Large intestine (tissue), 3 donors: ENCODE measurements around the gene TTC8. TPM values are rescaled to one million over a fixed set of nuclear protein-coding genes. Genes with fewer than 3 reads are reported as not detected.

ENCODE experiments used
- DNase-seq, 2 donors: peaks; one replicate each; pipeline versions ENCODE4 v3.0.0 to v3.0.0-alpha.2; 2013
- H3K27ac ChIP-seq: one replicate; pipeline ENCODE4 v1.5.1; 2013; ENCODE audit warnings: low read length
- H3K27me3 ChIP-seq: 2 replicates; pipeline ENCODE4 v1.6.1; 2013; ENCODE audit warnings: low read length; ENCODE audit not compliant: control insufficient read depth, insufficient read depth
- H3K36me3 ChIP-seq: 2 replicates; pipeline ENCODE4 v1.6.1; 2013; ENCODE audit warnings: low read length; ENCODE audit not compliant: control insufficient read depth, insufficient read depth
- H3K4me1 ChIP-seq: one replicate; pipeline ENCODE4 v1.6.1; 2013; ENCODE audit warnings: low read length; ENCODE audit not compliant: control insufficient read depth, insufficient read depth
- H3K4me3 ChIP-seq: one replicate; pipeline ENCODE4 v1.5.1; 2013; ENCODE audit warnings: low read length
- H3K9me3 ChIP-seq: one replicate; pipeline ENCODE4 v1.6.1; 2013; ENCODE audit warnings: mild to moderate bottlenecking, low read depth, low read length, moderate library complexity; ENCODE audit not compliant: control insufficient read depth
- WGBS: methylation state at CpG from one replicate; pipeline ENCODE4 v1.1.5; 2013; ENCODE audit warnings: low lambda C conversion rate; ENCODE audit not compliant: insufficient coverage; 5-methylcytosine and 5-hydroxymethylcytosine counted together
- polyA plus RNA-seq: library from polyadenylated mRNA; unstranded; fragments of 120-200 nt; gene quantifications from one replicate; pipeline ENCODE4 v1.2.1, GENCODE V29; 2013

Gene TTC8
- polyA plus RNA-seq, 1 donor = 25.7 TPM

GRCh38 chr14:88838015-88838414, 13.6 kb downstream of the TTC8 start:
- WGBS = 93% methylated on average over 3 of the region's 3 CpGs
- Histone ChIP-seq H3K4me3 (no peak overlapping the region), H3K9me3 (no peaks in the 10 kb centered on the region), H3K4me1 (no peaks in the 10 kb centered on the region), H3K27ac (no peak overlapping the region), H3K36me3 (peaks cover 7% of the 10 kb centered on the region), H3K27me3 (no peaks in the 10 kb centered on the region)
- DNase-seq = no peak

GRCh38 chr14:88840926-88841325, 16.5 kb downstream of the TTC8 start:
- peaks cover 7% of the 10 kb centered on the region for H3K36me3 ChIP-seq
- no peaks in the 10 kb centered on the region for H3K4me1 ChIP-seq
- no CpG with 5 or more reads among the region's 5 CpGs for WGBS
- no peaks in the 10 kb centered on the region for H3K9me3 ChIP-seq
- no peak for DNase-seq
- no peak overlapping the region for H3K27ac ChIP-seq
- no peaks in the 10 kb centered on the region for H3K27me3 ChIP-seq
- H3K4me3 ChIP-seq = no peak overlapping the region

- no peak for DNase-seq
- Histone ChIP-seq H3K4me3 (no peak overlapping the region), H3K27ac (no peak overlapping the region), H3K27me3 (no peaks in the 10 kb centered on the region), H3K4me1 (no peaks in the 10 kb centered on the region), H3K9me3 (no peaks in the 10 kb centered on the region), H3K36me3 (peaks cover 7% of the 10 kb centered on the region)
- no CpG with 5 or more reads among the region's 1 CpG for WGBS
These were observed 17.3 kb downstream of the TTC8 start for GRCh38 chr14:88841741-88842140.

GRCh38 chr14:88842414-88842813, 18.0 kb downstream of the TTC8 start:
- WGBS = no CpG with 5 or more reads among the region's 1 CpG
- Histone ChIP-seq H3K4me1 (no peaks in the 10 kb centered on the region), H3K36me3 (peaks cover 7% of the 10 kb centered on the region), H3K27me3 (no peaks in the 10 kb centered on the region), H3K9me3 (no peaks in the 10 kb centered on the region), H3K4me3 (no peak overlapping the region), H3K27ac (no peak overlapping the region)
- DNase-seq = no peak

- H3K4me1 ChIP-seq = no peaks in the 10 kb centered on the region
- no peaks in the 10 kb centered on the region for H3K9me3 ChIP-seq
- WGBS = 100% methylated on average over 1 of the region's 2 CpGs
- H3K27ac ChIP-seq = no peak overlapping the region
- H3K4me3 ChIP-seq = no peak overlapping the region
- no peak for DNase-seq
- no peaks in the 10 kb centered on the region for H3K27me3 ChIP-seq
- peaks cover 7% of the 10 kb centered on the region for H3K36me3 ChIP-seq
These were observed 20.6 kb downstream of the TTC8 start for GRCh38 chr14:88844980-88845491.

- no peaks in the 10 kb centered on the region for H3K27me3 ChIP-seq
- H3K27ac ChIP-seq = no peak overlapping the region
- H3K4me1 ChIP-seq = no peaks in the 10 kb centered on the region
- H3K9me3 ChIP-seq = no peaks in the 10 kb centered on the region
- no peak overlapping the region for H3K4me3 ChIP-seq
- WGBS = no CpG with 5 or more reads among the region's 1 CpG
- H3K36me3 ChIP-seq = peaks cover 5% of the 10 kb centered on the region
- no peak for DNase-seq
These were observed 24.1 kb downstream of the TTC8 start for GRCh38 chr14:88848571-88848970.

GRCh38 chr14:88849716-88850115, 25.3 kb downstream of the TTC8 start:
- Histone ChIP-seq H3K4me3 (no peak overlapping the region), H3K4me1 (no peaks in the 10 kb centered on the region), H3K27me3 (no peaks in the 10 kb centered on the region), H3K27ac (no peak overlapping the region), H3K36me3 (peaks cover 5% of the 10 kb centered on the region), H3K9me3 (no peaks in the 10 kb centered on the region)
- 90% methylated on average over 2 of the region's 2 CpGs for WGBS
- no peak for DNase-seq

- no peaks in the 10 kb centered on the region for H3K9me3 ChIP-seq
- no peak for DNase-seq
- H3K4me3 ChIP-seq = no peak overlapping the region
- H3K27me3 ChIP-seq = no peaks in the 10 kb centered on the region
- WGBS = 60% methylated on average over 1 of the region's 1 CpG
- H3K4me1 ChIP-seq = no peaks in the 10 kb centered on the region
- H3K27ac ChIP-seq = no peak overlapping the region
- H3K36me3 ChIP-seq = peaks cover 9% of the 10 kb centered on the region
These were observed 27.1 kb downstream of the TTC8 start for GRCh38 chr14:88851587-88851986.

GRCh38 chr14:88852632-88853031, 28.2 kb downstream of the TTC8 start:
- no CpG with 5 or more reads among the region's 1 CpG for WGBS
- Histone ChIP-seq H3K9me3 (no peaks in the 10 kb centered on the region), H3K27me3 (no peaks in the 10 kb centered on the region), H3K4me3 (no peak overlapping the region), H3K4me1 (no peaks in the 10 kb centered on the region), H3K36me3 (peaks cover 11% of the 10 kb centered on the region), H3K27ac (no peak overlapping the region)
- DNase-seq = no peak

- no peak overlapping the region for H3K27ac ChIP-seq
- H3K4me3 ChIP-seq = no peak overlapping the region
- no peaks in the 10 kb centered on the region for H3K27me3 ChIP-seq
- peaks cover 13% of the 10 kb centered on the region for H3K36me3 ChIP-seq
- H3K9me3 ChIP-seq = no peaks in the 10 kb centered on the region
- no peak for DNase-seq
- H3K4me1 ChIP-seq = no peaks in the 10 kb centered on the region
These were observed 28.7 kb downstream of the TTC8 start for GRCh38 chr14:88853129-88853528.

GRCh38 chr14:88856786-88857366, 32.4 kb downstream of the TTC8 start:
- Histone ChIP-seq H3K4me3 (no peak overlapping the region), H3K36me3 (peaks cover 25% of the 10 kb centered on the region), H3K27ac (no peak overlapping the region), H3K27me3 (no peaks in the 10 kb centered on the region), H3K4me1 (no peaks in the 10 kb centered on the region), H3K9me3 (no peaks in the 10 kb centered on the region)
- WGBS = 100% methylated on average over 1 of the region's 1 CpG
- DNase-seq = no peak
